Activated T-cell treated with anti-CD3 and anti-CD28 coated beads for 4 hours (primary cell): ENCODE results near the gene STARD3.
A peak's percentile ranks its signal among the peaks of the same experiment; 100 is the strongest.
"Not testable (repeated sequence)": the region's sequence is repeated elsewhere in the genome, so short reads cannot be mapped to it uniquely, and the experiment has no call there.

Experiments used
- DNase-seq: peaks from one replicate; pipeline ENCODE4 v3.0.0-alpha.2; 2020

The STARD3 gene

GRCh38 chr17:39674179-39674578 is 37.2 kb downstream of the STARD3 start:
- DNase-seq = no peak

- no peak for DNase-seq
Measured at GRCh38 chr17:39674702-39675389, 37.9 kb downstream of the STARD3 start.

- no peak for DNase-seq
Measured at GRCh38 chr17:39675390-39676082, 38.6 kb downstream of the STARD3 start.

GRCh38 chr17:39676198-39676819 is 39.4 kb downstream of the STARD3 start:
- no peak for DNase-seq

- DNase-seq = no peak
Measured at GRCh38 chr17:39677072-39677471, 40.1 kb downstream of the STARD3 start.

GRCh38 chr17:39677542-39678339 is 40.8 kb downstream of the STARD3 start:
- DNase-seq = no peak

- DNase-seq = no peak
Measured at GRCh38 chr17:39678340-39679116, 41.6 kb downstream of the STARD3 start.

GRCh38 chr17:39679521-39680192 is 42.7 kb downstream of the STARD3 start:
- no peak for DNase-seq

- no peak for DNase-seq
Measured at GRCh38 chr17:39683295-39683939, 46.5 kb downstream of the STARD3 start.

- DNase-seq = no peak
Measured at GRCh38 chr17:39684369-39685192, 47.6 kb downstream of the STARD3 start.

- no peak for DNase-seq
Measured at GRCh38 chr17:39687101-39687545, 50.2 kb downstream of the STARD3 start.

GRCh38 chr17:39687546-39688474 is 50.9 kb downstream of the STARD3 start, which contains the start of gene PGAP3:
PGAP3 (minus strand) TSS chr17:39688057; CDS start chr17:39688014, 43 bp downstream.
- peak; percentile 83 for DNase-seq

GRCh38 chr17:39688475-39688835 is 51.5 kb downstream of the STARD3 start:
- DNase-seq = no peak

- DNase-seq = no peak
Measured at GRCh38 chr17:39688945-39689344, 52.0 kb downstream of the STARD3 start.

GRCh38 chr17:39694593-39694992 is 57.6 kb downstream of the STARD3 start:
- no peak for DNase-seq

- DNase-seq = no peak
Measured at GRCh38 chr17:39695089-39695474, 58.1 kb downstream of the STARD3 start.

GRCh38 chr17:39696731-39697130 is 59.8 kb downstream of the STARD3 start:
- no peak for DNase-seq

GRCh38 chr17:39697961-39698360 is 61.0 kb downstream of the STARD3 start:
- DNase-seq = no peak

- DNase-seq = not testable (repeated sequence)
Measured at GRCh38 chr17:39699157-39699817, 62.3 kb downstream of the STARD3 start.
